ENCODE data around the gene ERVV-1. TPM values are rescaled to one million over a fixed set of nuclear protein-coding genes. Genes with fewer than 3 reads are reported as not detected.

Gene ERVV-1
- polyA plus RNA-seq (2011; rRNA removed) (not detected in 2 replicates), polyA plus RNA-seq (2017; fragmentation: RNase III; extraction: RNeasy Plus Mini Kit Qiagen cat#74134 plus additional on column Dnase treatment) (not detected in 3 replicates), polyA minus RNA-seq (2011; rRNA and poly(A)+ RNA removed) (not detected in 2 replicates)
- polyA plus RNA-seq (2012; cell fraction: cytosol; rRNA removed), result not detected in 2 replicates
- polyA plus RNA-seq (2012; cell fraction: nucleus; rRNA removed), result not detected in 2 replicates

- Histone ChIP-seq H3K9me3 (peaks cover 82% of the 10 kb centered on the region), H3K4me1 (no peaks in the 10 kb centered on the region), H3K4me2 (no peak within 1 kb of the TSS), H3K4me3 (no peak within 1 kb of the TSS), H3K27ac (no peak within 1 kb of the TSS)
- 17% methylated on average over 7 of the region's 7 CpGs for WGBS (ENCODE audit: missing lambda C conversion rate)
- ChIA-PET CTCF (no interaction called here), POLR2A (no interaction called here)
- ATAC-seq (no peak), DNase-seq (ENCODE audit: low read depth in 1 of 2, low spot score in 1 of 2) (no peak), FAIRE-seq (no peak)
- TF ChIP-seq MAFK (IDR thresholded peaks at IDR 0.05; ENCODE audit: partially characterized antibody), result no peak
- TF ChIP-seq FOSB (CRISPR knock-in tag; IDR thresholded peaks at IDR 0.05), result no peak
- TF ChIP-seq ATOH8 (CRISPR knock-in tag; IDR thresholded peaks at IDR 0.05; ENCODE audit: low read depth), result no peak
- no peak for TF ChIP-seq HOXA7 (CRISPR knock-in tag; IDR thresholded peaks at IDR 0.05)
- TF ChIP-seq HDAC2 (IDR thresholded peaks at IDR 0.05), result no peak
- no peak for TF ChIP-seq E2F6 (IDR thresholded peaks at IDR 0.05; ENCODE audit: borderline replicate concordance, low read depth)
- no peak for TF ChIP-seq EHMT2 (IDR thresholded peaks at IDR 0.05; ENCODE audit: low read depth)
- no peak for TF ChIP-seq RCOR1 (IDR thresholded peaks at IDR 0.05; ENCODE audit: low read depth, low read length)
- no peak for TF ChIP-seq HOXB13 (CRISPR knock-in tag; IDR thresholded peaks at IDR 0.05; ENCODE audit: low read depth)
- no peak for TF ChIP-seq FOXS1 (CRISPR knock-in tag; IDR thresholded peaks at IDR 0.05)
- TF ChIP-seq RAD21 (conservative IDR thresholded peaks at IDR 0.05 in 1 of 2, IDR thresholded peaks at IDR 0.05 in 1 of 2), result no peak
- TF ChIP-seq ZNF302 (CRISPR knock-in tag; IDR thresholded peaks at IDR 0.05), result no peak
- TF ChIP-seq CHD2 (IDR thresholded peaks at IDR 0.05; ENCODE audit: low read length, partially characterized antibody), result no peak
- TF ChIP-seq HMGXB4 (CRISPR knock-in tag; IDR thresholded peaks at IDR 0.05; ENCODE audit: borderline replicate concordance), result no peak
- TF ChIP-seq EP300 (IDR thresholded peaks at IDR 0.05), result no peak
- TF ChIP-seq CEBPB (IDR thresholded peaks at IDR 0.05), result no peak
Measured at GRCh38 chr19:53013621-53014020, at the start of gene ERVV-1. ERVV-1 (plus strand) TSS chr19:53013921; CDS start chr19:53014091, 170 bp downstream.

- no peak for DNase-seq (ENCODE audit: low read depth in 1 of 2, low spot score in 1 of 2)
- ChIA-PET POLR2A (no interaction called here), CTCF (no interaction called here)
- ATAC-seq, result no peak
- H3K4me3 ChIP-seq, result no peak overlapping the region
- no peak for FAIRE-seq
- H3K9me3 ChIP-seq, result peaks cover 64% of the 10 kb centered on the region
- H3K27ac ChIP-seq, result no peak overlapping the region
- TF ChIP-seq HOXA7 (CRISPR knock-in tag; IDR thresholded peaks at IDR 0.05), result no peak
- TF ChIP-seq NPAS2 (CRISPR knock-in tag; IDR thresholded peaks at IDR 0.05; ENCODE audit: borderline replicate concordance), result no peak
- TF ChIP-seq CTCF (IDR thresholded peaks at IDR 0.05), result no peak
- TF ChIP-seq HOXB13 (CRISPR knock-in tag; IDR thresholded peaks at IDR 0.05; ENCODE audit: low read depth), result no peak
- no peak for TF ChIP-seq BHLHE40 (IDR thresholded peaks at IDR 0.05; ENCODE audit: low read depth, low read length)
- TF ChIP-seq ZC3H11A (IDR thresholded peaks at IDR 0.05), result no peak
- no peak for TF ChIP-seq TFCP2L1 (CRISPR knock-in tag; IDR thresholded peaks at IDR 0.05)
- TF ChIP-seq SREBF2 (IDR thresholded peaks at IDR 0.05), result no peak
- no peak for TF ChIP-seq HEYL (CRISPR knock-in tag; IDR thresholded peaks at IDR 0.05)
- no peak for TF ChIP-seq RNF2 (IDR thresholded peaks at IDR 0.05; ENCODE audit: borderline replicate concordance, low read depth)
- TF ChIP-seq RCOR1 (IDR thresholded peaks at IDR 0.05; ENCODE audit: low read depth, low read length), result no peak
- no peak for TF ChIP-seq HES2 (IDR thresholded peaks at IDR 0.05)
- no peak for TF ChIP-seq CHD4 (IDR thresholded peaks at IDR 0.05; ENCODE audit: borderline replicate concordance)
- no peak for TF ChIP-seq POLR2AphosphoS2 (conservative IDR thresholded peaks at IDR 0.05; ENCODE audit: low read length)
- TF ChIP-seq EP300 (IDR thresholded peaks at IDR 0.05), result no peak
- TF ChIP-seq HMGXB4 (CRISPR knock-in tag; IDR thresholded peaks at IDR 0.05; ENCODE audit: borderline replicate concordance), result no peak
- H3K4me2 ChIP-seq, result no peak overlapping the region
- WGBS (ENCODE audit: missing lambda C conversion rate), result under 1% methylated on average over 2 of the region's 2 CpGs
- H3K4me1 ChIP-seq, result no peaks in the 10 kb centered on the region
Measured at GRCh38 chr19:52967772-52968171, 45.9 kb upstream of the ERVV-1 start.

All from A549 (cell line).